GM21526 (cell line): ENCODE data around the gene DOCK1.

Experiments
- ATAC-seq: cut with Tn5 transposase; IDR thresholded peaks from one replicate; pipeline ENCODE4 v1.9.1; 2021; ENCODE audit warnings: moderate library complexity; ENCODE audit not compliant: unreplicated experiment, low FRiP score

DOCK1 gene

DNA sequence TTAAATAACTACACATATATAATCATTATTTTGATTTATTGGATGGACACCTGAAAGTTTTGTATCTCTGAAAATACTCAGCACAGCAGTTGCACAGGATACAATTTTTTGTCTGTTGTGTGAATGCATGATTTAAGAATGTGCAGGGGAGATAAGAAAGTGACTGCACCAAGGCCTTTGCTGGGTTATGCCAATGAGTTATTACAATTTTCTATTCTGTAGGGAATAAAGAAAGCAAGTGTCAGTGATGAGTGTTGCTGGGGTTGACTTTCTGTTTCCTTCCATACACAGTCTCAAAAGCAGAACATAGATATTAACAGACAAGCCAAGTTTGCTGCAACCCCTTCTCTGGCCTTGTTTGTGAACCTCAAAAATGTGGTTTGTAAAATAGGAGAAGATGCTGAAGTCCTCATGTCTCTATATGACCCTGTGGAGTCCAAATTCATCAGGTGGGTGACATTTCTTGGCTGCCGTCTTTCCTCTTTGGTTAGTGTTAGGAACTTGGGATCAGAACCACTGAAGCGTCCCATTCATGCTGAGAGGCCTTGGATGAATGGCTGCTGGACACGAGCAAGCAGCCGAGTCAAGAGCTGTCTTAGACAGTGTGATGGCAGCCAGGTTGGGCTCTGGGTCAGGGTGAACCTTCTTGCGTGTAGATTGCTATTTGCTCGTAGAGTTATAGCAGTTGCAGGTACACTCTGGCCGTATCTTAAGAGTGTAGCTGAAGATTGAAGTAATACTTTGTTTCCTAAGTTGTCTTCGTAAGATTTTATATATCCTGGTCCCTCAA, 92.8 kb downstream of the DOCK1 start:
- no peak for ATAC-seq

DNA sequence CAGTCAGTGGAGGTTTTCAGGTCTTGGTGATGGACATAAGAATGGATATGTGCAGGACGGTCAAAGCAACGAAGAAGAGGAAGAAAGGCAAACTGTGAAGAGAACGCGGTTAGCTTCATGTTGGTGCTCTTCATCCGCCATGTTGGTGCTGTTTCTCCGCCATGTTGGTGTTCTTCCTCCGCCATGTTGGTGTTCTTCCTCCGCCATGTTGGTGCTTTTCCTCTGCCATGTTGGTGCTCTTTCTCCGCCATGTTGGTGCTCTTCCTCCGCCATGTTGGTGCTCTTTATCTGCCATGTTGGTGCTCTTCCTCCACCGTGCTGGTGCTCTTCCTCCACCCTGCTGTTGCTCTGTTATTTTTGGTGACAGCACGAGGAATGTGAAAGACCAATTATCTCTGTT, 95.4 kb downstream of the DOCK1 start:
- no peak for ATAC-seq

DNA sequence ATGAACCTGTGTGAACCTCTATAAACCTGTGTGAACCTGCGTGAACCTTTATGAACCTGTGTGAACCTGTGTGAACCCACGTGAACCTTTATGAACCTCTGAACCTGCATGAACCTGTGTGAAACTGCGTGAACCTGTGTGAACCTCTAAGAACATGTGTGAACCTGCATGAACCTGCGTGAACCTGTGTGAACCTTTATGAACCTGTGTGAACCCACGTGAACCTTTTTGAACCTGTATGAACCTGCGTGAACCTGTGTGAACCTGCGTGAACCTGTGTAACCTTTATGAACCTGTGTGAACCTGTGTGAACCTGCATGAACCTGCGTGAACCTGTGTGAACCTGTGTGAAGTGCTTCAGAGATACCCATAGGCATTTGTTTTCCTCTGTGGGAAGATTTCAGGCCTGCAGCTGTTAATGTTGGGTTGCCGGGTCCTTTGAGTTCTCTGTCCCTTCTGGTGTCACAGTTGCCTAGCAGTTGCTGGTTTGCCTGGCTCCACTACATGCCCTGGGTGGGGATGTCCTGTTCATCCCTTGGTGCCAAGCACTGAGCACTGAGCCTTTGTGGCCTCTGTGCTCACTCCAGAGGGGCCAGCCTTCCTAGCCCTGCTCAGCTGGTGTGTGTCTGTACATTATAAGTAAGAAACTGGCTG, 97.9 kb downstream of the DOCK1 start:
- no peak for ATAC-seq

DNA sequence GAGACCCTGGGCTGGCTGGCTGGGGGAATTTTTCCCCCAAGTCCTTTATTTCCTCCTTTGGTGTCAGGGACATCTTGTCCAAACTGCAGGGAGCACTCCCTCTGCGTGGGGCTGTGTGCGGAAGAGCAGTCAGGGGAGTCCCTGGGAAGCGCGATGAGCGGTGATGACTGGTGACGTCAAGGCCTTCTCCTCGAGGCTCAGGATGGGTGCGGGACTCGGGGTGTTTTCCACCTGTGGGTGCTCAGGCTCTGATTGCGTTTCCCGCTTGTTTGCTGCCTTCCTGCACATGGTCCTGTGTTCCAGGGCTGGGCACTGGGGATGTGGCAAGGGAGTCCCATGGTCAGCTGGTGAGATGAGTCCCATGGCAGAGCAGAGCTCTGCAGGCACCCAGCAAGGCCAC, 101.2 kb downstream of the DOCK1 start:
- ATAC-seq = no peak

DNA sequence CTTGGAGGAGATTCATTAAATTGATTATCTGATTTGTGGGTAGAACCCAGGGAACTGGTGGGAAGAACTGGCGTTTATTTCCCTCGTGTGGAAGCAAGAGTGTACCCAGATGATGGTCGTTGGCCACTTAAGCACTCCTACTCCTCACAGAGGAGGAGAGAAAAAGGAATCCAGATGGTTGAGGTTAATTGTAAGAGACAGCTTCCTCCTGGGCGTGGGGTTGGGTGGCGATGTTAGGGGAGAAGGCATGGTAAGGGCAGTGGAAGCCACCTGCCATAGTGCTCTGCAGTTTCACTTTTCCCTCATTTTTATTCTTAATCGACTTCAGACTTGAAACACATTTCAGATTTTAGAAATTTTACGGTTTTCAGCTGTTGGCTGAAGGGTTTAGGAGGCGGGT, 104.1 kb downstream of the DOCK1 start:
- ATAC-seq = no peak

DNA sequence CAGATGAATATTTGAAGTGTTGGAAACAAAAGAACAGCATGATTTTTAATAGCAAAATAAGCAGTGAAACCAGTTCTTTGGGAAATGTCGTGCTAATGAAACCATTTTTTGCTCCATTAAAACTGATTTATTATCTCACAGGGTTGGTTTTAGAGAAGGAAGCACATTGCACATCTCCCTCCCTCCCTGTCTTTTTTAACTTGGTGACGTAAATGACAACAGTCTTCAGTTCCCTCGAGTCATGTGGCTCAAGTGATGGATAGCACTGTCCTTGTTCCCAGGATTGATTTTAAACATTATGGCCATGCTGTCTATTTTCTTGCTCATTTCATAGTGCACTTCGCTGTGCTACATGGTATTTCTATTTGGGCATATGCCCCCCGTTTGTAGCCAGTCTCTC, 105.9 kb downstream of the DOCK1 start:
- no peak for ATAC-seq

DNA sequence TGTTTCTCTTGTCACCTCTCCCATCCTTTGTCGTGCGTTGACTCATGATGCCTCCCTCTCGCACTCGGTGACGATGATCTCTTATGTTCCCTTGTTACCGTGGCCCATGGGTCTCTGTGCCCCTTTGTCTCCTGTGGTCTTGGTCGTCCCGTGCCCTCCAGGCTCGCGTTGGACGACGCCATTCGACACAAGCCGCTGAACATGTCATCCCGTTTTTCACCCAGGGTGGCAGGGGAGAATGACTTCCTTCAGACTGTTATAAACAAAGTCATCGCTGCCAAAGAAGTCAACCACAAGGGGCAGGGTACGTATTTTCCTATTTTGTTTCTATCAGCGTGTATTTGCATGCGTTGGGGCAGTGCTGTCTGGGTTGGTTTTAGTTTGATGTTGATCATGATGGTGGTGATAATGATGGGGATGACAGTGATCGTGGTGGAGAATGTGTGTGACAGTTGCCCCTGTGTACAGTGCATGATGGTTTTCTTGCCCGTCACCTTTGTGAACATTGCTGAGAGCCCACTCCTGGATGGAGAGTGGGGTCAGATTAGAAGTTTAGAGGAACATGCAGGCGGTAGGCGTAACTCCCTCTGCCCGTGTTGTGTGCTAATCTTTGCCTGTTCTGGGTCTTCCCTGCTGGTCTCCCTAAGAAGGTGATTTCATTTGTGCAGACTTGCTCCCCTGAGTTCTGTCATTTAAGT, 107.0 kb downstream of the DOCK1 start:
- no peak for ATAC-seq

DNA sequence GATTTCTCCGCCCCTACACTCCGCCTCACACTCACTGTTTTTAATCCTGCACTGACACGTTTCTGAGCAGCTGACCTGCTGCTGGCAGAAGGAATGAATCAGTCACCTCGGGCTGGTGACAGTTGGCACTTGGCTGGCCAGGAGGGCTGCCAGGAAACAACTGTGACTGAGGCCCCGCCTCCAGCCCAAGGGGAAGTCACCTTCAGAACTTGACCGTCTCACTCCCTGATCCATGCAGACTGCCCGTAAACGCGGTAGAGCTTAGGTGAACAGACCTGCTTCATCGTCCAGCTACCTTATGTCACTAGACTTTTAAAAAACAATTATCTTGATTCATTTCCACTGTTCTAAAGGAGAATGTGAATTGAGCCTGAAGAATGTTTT, 107.5 kb downstream of the DOCK1 start:
- ATAC-seq = no peak

DNA sequence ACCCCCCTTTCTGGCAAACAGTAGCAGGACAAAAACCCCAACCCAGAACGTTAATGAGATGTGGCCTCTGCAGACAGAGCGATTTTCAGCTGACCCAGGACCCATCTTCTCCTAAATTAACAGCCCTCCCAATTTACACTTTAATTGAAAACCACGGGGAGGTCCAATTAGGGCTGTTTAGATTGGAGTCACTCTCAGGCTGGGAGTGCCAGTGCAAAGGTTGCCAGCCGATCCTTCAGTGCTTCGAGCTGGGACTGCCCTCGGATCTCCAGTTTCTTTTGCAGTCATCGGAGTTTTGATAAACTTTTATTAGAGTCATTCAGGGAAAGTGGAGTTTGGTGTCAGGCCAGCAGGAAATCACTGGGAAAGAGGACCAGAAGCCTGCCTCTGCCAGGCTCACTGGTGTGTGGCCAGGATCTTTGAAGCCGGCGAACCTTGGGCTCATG, 108.0 kb downstream of the DOCK1 start:
- no peak for ATAC-seq

DNA sequence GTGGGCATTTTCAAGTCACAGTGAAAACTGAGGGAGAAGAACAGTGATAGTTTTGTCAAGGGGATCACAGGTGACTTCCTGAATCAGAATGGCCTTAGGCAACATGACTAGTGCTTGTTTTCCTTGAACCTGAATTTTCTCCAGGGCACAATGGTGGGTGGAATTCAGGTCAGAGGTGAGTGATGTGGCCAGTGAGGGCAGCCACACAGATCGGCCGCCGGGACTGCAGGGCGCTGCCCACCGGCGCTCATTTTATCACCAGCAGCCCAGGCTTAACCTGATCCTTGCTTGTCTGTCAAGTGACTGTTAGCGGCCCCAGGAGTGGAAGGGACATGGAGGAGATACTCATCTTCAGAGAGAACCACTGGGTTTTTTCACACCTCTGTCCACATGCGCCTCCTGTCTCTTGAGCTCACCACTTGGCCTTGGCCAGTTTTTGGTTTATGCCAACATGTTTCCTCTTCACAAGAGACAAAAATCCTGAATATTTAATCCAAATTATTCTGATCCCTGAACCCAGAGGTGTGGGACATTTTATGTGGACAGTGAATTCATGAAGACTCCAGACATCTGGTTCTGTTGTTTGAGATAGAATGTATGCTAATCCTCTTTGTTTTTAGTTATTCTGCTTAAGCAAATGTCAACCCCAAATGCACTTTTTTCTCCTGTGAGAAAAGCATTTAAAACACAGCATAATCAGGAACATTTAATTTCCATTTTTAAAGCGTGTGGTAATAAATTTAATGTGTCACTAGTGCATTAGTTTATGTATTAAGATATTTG, 108.7 kb downstream of the DOCK1 start:
- ATAC-seq = no peak

DNA sequence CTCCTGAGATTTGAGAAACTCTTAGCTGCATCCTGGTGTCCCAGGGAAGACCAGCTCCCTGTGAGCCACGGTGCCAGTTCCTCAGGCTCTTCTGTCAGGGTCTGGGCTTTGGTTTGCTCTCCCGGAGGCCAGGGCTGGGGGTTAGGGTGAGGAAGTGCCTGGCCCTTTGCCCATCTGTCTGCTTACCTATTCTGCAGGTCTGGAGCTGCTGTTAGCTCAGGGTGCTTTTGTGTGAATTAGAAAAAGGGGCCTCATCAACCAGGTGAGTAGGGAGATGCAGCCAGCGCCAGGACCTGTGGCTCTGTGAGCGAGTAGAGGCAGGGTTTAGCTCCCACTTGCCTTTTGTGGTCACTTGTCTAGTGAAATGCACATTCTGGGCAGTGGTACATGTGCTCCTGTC, 109.4 kb downstream of the DOCK1 start:
- no peak for ATAC-seq

DNA sequence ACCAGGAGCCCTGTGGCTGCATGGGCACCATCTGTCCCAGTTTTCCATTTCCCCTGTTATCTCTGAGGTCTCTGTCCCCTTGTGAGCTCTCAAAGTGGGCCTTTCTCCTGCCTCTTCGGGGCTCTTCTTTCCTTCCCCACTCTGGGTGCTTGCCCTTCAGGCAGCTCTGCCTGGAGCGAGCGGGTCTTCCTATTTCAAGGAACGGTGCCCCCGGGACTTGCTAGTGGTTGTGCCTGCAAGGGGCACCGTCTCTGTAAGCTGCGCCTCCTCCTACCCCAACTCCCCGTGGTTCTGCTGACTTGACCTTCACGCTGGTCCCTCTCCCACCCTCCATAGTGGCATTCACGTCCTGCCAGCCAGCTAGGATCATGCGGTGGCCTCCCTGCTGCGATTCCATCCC, 110.1 kb downstream of the DOCK1 start:
- ATAC-seq = no peak

DNA sequence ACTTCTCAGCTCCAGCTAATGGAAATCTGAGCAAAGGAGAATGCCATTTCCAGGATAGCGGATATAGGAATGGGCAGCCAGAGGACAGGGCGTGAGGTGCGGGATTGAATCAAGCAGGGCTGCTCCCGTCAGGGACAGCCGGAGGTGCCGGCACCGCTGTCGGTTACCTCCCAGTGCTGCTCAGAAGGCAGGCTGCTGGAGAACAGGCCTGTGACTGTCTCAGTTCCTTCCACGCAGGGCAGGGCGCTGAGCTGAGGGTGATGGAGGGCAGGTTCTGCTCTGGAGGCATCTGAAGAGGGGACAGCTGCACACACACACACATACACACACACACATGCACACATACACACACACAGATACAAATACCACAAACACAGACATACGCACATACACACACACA, 111.1 kb downstream of the DOCK1 start:
- ATAC-seq = no peak

DNA sequence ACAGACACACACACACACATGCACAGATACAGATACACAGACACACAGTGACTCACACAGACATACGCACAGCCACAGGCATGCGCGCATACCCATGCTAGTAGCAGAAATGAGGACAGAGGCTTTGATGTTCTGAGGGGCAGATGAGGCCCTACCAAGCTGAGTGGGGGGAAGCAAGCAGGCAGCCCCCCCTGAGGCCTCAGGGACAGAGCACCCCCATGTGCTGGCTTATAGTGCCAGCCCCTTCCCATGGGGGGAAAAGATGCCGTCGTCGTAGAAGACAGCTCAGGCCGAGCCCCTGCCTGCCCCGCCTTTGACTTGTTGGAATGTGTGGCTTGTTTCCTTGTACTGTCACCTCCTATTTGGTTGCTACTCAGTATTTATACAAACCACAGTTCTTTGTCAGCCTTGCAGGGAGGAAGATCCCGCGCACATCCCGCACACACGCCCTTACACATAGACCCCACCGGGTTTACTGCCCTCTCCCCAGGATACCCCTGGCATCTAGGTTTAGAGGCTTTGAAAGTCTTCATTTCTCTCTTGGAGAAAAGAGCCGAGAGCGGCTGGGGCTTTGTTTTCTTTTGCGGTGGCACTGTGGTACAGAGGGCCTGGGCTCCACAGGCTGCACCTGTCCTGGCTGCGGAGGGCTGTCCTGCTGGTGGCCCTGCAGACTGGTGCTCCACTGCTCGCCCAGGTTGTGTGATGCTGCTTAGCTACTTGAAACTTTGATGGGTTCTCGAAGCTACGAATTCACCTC, 112.5 kb downstream of the DOCK1 start:
- ATAC-seq = no peak

DNA sequence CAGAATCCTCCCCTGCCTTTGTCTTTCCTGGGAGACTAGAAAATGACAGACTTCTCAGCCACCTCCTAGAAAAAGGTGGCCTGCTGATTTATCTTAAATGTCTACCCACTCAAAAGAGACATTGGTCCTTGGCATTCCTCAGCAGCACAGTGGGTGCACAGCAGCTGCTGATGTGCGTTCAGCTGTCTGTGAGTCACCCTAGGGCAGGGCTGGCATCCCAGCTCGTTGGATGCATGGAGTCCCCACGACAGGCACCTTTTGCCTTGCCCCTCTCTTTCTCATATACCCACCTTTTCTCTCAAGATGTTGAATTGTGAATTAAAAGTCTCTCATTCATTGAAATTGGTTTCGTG, 113.0 kb downstream of the DOCK1 start:
- ATAC-seq = no peak

DNA sequence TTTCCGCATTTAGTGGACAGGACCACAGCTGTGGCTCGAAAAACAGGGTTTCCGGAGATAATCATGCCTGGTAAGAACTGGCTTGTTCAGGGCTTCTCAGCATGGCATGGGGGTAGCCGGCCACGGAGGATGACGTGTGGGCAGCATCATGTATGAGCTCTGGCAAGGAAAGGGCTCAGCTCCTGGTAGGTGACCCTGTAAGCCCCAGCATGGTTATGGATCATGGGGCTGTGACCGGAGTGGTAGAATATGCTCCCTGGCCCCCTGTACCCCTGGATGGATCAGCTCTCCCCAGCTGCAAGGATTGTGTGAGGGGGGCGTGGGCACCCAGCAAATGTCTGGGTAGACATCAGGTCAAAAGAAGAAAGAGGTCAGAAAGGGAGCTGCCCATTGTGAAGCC, 113.5 kb downstream of the DOCK1 start:
- ATAC-seq = no peak

DNA sequence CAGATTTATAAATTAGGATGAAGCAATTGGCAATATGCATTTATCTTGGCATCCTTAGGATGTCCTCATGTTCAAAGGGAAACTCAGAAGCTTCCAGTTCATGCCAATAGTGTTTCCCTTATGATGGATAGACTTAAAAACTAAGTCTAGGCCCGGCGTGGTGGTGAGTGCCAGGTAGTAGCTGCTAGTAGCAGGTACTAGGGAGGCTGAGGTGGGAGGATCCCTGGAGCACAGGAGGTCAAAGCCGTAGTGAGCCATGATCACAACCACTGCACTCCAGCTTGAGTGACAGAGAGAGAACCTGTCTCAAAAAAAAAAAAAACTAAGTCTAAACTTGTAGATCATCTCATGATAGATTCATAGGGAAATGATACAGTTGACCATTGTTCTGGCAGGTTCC, 115.0 kb downstream of the DOCK1 start:
- no peak for ATAC-seq

DNA sequence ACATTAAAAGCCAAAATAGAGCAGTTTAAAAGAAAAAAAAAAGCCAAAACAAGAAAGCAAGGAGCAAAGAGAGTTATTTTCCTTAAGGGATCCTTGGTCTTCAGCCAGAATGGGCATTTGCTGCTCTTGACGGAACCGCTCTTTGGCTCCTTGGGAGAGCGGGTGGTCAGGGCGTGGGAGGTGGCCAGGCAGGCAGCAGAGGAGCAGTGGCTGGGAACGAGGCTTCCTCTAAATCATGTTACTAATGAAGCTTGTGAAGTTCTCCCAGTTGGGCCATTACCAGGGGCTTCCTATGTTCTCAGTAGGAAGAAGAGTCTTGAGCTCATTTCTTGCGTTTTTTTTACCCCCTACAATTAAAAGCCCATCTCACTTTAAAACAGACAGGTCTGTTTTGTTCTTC, 116.6 kb downstream of the DOCK1 start:
- no peak for ATAC-seq

DNA sequence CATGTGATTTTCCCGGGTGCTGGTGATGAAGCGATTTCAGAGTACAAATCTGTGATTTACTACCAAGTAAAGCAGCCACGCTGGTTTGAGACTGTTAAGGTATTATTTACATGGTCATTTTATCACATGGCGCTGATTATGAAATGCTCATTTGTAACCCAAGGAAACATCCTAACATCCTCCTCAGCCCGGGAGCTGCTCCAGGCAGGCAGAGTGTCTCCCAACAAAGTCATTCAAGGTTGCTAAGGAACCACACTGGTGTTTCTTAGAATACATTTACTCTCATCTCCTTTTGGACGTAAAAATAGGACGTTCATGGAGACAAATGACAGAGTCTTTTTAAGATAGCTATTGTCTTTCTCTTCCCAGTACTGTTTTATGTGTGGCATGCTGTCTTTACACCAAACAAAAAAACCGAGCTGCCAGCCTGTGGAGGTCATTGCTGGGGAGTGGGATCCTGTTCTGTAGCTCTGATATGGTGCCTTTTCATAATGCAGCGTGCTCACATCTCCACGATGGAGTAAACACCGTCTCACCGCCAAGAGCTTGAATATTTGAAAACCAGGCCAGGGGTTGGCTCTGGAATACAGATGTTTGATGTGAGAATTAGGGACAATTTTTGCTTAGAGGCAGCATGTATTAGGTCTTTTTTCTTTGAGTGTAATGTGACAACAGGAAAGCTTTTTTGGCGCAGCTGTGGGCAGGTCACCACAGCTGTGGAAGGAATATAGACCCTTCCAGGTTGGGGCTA, 119.6 kb downstream of the DOCK1 start:
- ATAC-seq = no peak

DNA sequence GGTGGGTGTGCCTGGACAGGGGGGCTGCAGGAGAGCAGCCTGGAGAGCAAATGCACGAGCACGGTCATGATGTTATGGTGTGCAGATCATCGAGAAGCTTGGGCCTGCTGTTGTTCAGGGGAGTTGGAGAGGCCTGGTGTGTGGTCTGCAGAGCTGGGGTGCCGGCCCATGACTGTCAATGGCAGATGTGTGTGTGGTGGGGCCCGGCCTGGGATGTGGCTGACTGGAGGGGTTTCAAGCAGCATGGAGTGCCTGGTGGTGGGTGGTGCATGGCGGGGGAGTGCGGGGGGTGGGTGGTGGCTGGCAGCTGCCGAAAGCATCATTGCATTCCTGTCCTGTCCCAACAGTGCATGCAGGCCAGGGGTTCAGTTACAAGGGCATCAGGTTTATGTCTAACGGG, 122.6 kb downstream of the DOCK1 start:
- no peak for ATAC-seq
